Uterus (tissue), 4 donors: Measurements from ENCODE around the gene INPPL1. TPM values are rescaled to one million over a fixed set of nuclear protein-coding genes. Genes with fewer than 3 reads are reported as not detected.

Source experiments
- DNase-seq, 2 donors: peaks; one replicate each; pipeline ENCODE4 v3.0.0-alpha.2; 2019 to 2020
- H3K27ac ChIP-seq, 2 donors: fragments of 200-600 bp; sonication (generic); 1 replicate in 1 of 2; 2 replicates in 1 of 2; pipeline ENCODE4 v1.5.1; 2016 to 2018
- H3K27me3 ChIP-seq, 2 donors: fragments of 200-600 bp; sonication (generic); one replicate each; pipeline ENCODE4 v1.5.1; 2018 to 2019; ENCODE audit warnings: control low read depth in 1 of 2
- H3K36me3 ChIP-seq, 2 donors: fragments of 200-600 bp; sonication (generic); one replicate each; pipeline ENCODE4 v1.5.1; 2019; ENCODE audit warnings: control low read depth in 1 of 2
- H3K4me1 ChIP-seq, 2 donors: fragments of 200-600 bp; sonication (generic); one replicate each; pipeline ENCODE4 v1.5.1; 2018 to 2019; ENCODE audit warnings: control low read depth in 1 of 2
- H3K4me3 ChIP-seq, 2 donors: fragments of 200-600 bp; sonication (generic); 1 replicate in 1 of 2; 2 replicates in 1 of 2; pipeline ENCODE4 v1.5.1; 2018 to 2019; ENCODE audit warnings: mild to moderate bottlenecking in 1 of 2
- H3K9me3 ChIP-seq, 2 donors: fragments of 200-600 bp; sonication (generic); one replicate each; pipeline ENCODE4 v1.5.1; 2019; ENCODE audit warnings: control low read depth in 1 of 2
- POLR2A ChIP-seq, 2 donors: fragments of 450-650 bp; IDR thresholded peaks; one replicate each; pipeline ENCODE4 v1.6.1; 2016; ENCODE audit warnings: antibody characterized with exemption in 2 of 2, mild to moderate bottlenecking in 1 of 2, moderate library complexity in 1 of 2
- intact Hi-C: fragments of 100-400 bp; cut with DNase I; formaldehyde crosslinking; loops from one replicate; pipeline ENCODE4 v1.15.1; 2023; ENCODE audit warnings: low total_unique reads
- total RNA-seq, 4 donors: library from RNA; depleted of rRNA in 3 of 4; stranded (reverse); fragments of >200 nt in 3 of 4; gene quantifications; one replicate each; pipeline versions ENCODE4 v1.1.0 to v1.2.4, GENCODE V29; 2014 to 2023
- TF ChIP-seq, protein P1 (sequence below), 4 experiments: fragments of 200-600 bp in 2 of 4; fragments of 450-650 bp in 2 of 4; sonication (generic) in 2 of 4; IDR thresholded peaks; one replicate each; pipeline ENCODE4 v1.5.1; 2016 to 2019; ENCODE audit warnings: antibody characterized with exemption in 4 of 4, mild to moderate bottlenecking in 2 of 4, moderate library complexity in 1 of 4
- donor health status: DM: yes; HTN: yes; CAD: no.

The INPPL1 gene
- total RNA-seq, 4 donors from 2014 or later: 47.1 to 200 (median 50.8) TPM

- Histone ChIP-seq H3K27me3 (peaks cover 23 to 50% of the 10 kb centered on the region in 2 donors), H3K36me3 (no peaks in the 10 kb centered on the region), H3K4me1 (peaks cover 0 to 22% of the 10 kb centered on the region in 2 donors), H3K9me3 (no peaks in the 10 kb centered on the region), H3K27ac (no peak overlapping the region), H3K4me3 (no peak overlapping the region)
- intact Hi-C loops: no loop called here
- no peak for DNase-seq
- TF ChIP-seq POLR2A (IDR thresholded peaks at IDR 0.05): no peak
Measured at GRCh38 chr11:72241291-72241781, 16.8 kb downstream of the INPPL1 start.

- peaks cover 23 to 50% of the 10 kb centered on the region in 2 donors for H3K27me3 ChIP-seq
- TF ChIP-seq POLR2A (IDR thresholded peaks at IDR 0.05): no peak
- TF ChIP-seq, protein P1, sequence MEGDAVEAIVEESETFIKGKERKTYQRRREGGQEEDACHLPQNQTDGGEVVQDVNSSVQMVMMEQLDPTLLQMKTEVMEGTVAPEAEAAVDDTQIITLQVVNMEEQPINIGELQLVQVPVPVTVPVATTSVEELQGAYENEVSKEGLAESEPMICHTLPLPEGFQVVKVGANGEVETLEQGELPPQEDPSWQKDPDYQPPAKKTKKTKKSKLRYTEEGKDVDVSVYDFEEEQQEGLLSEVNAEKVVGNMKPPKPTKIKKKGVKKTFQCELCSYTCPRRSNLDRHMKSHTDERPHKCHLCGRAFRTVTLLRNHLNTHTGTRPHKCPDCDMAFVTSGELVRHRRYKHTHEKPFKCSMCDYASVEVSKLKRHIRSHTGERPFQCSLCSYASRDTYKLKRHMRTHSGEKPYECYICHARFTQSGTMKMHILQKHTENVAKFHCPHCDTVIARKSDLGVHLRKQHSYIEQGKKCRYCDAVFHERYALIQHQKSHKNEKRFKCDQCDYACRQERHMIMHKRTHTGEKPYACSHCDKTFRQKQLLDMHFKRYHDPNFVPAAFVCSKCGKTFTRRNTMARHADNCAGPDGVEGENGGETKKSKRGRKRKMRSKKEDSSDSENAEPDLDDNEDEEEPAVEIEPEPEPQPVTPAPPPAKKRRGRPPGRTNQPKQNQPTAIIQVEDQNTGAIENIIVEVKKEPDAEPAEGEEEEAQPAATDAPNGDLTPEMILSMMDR (IDR thresholded peaks at IDR 0.05): no peak
Measured at GRCh38 chr11:72242141-72242540, 17.6 kb downstream of the INPPL1 start.

GRCh38 chr11:72243173-72244059 lies 18.8 kb downstream of the INPPL1 start:
- Histone ChIP-seq H3K4me3 (no peak overlapping the region), H3K27ac (no peak overlapping the region), H3K9me3 (no peaks in the 10 kb centered on the region), H3K4me1 (peaks cover 0 to 22% of the 10 kb centered on the region in 2 donors), H3K36me3 (no peaks in the 10 kb centered on the region), H3K27me3 (peaks cover 23 to 50% of the 10 kb centered on the region in 2 donors)
- no peak for DNase-seq
- TF ChIP-seq, protein P1 (IDR thresholded peaks at IDR 0.05): no peak
- no peak for TF ChIP-seq POLR2A (IDR thresholded peaks at IDR 0.05)
- intact Hi-C loops: no loop called here

More at GRCh38 chr11:72242141-72242540, 17.6 kb downstream of the INPPL1 start:
- no peak for DNase-seq
- Histone ChIP-seq H3K4me3 (no peak overlapping the region), H3K4me1 (peaks cover 0 to 22% of the 10 kb centered on the region in 2 donors), H3K27ac (no peak overlapping the region), H3K9me3 (no peaks in the 10 kb centered on the region), H3K36me3 (no peaks in the 10 kb centered on the region)
- intact Hi-C loops: no loop called here

GRCh38 chr11:72244060-72244360 lies 19.4 kb downstream of the INPPL1 start, which contains the start of gene PHOX2A:
TSS of gene PHOX2A (minus strand) at chr11:72244176. CDS start at chr11:72244004, 172 bp downstream.
- peaks cover 23 to 50% of the 10 kb centered on the region in 2 donors for H3K27me3 ChIP-seq

DNA sequence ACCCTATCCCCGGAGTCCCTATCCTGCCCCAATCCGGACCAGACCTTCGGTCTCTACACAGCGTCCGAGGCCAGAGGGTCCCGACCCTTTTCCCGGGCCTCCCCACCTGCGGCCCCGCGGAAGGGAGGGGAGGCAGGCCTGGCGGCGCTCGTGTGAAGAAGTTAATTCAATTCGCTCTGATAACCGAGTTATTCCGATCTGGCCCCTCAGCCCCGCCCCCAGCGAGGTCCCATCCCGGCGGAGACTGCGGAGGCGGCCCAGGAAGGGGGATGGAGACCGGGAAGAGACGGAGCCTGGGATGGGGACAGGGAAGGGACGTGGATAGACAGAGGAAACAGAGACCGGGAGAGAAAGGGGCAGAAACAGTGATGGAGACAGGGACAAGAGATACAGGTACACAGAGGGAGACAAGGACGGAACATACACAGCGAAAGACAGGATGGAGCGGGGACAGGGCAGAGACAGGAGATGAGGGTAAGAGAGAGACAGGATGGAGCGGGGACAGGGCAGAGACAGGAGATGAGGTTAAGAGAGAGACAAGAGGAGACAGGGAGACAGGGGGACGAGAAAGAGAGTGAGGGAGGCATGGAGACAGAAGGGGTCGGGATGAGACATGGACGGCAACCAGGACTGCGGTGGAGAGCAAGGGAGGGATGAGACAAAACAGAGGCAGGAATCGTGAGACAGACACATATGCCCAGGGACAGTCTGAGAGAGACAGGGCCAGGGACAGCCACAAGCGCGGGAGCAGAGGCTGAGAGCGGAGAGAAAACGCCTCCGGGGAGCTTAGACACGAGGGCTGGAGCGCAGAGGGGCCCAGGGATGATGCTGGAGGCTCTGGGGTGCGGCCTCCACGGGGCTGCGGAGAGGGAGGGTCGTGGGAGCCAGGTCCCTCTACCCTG lies 20.0 kb downstream of the INPPL1 start:
- H3K9me3 ChIP-seq: no peaks in the 10 kb centered on the region
- H3K4me1 ChIP-seq: peaks cover 0 to 14% of the 10 kb centered on the region in 2 donors
- no peak overlapping the region for H3K27ac ChIP-seq
- no peaks in the 10 kb centered on the region for H3K36me3 ChIP-seq
- intact Hi-C loops: no loop called here
- H3K4me3 ChIP-seq: no peak overlapping the region
- no peak for DNase-seq
- H3K27me3 ChIP-seq: peaks cover 23 to 50% of the 10 kb centered on the region in 2 donors
- no peak for TF ChIP-seq POLR2A (IDR thresholded peaks at IDR 0.05)
- TF ChIP-seq, protein P1 (IDR thresholded peaks at IDR 0.05): no peak

More at GRCh38 chr11:72244060-72244360, 19.4 kb downstream of the INPPL1 start, which contains the start of gene PHOX2A:
- DNase-seq: no peak
- intact Hi-C loops: no loop called here
- Histone ChIP-seq H3K27ac (no peak within 1 kb of the TSS), H3K36me3 (no peaks in the 10 kb centered on the region), H3K4me1 (peaks cover 0 to 20% of the 10 kb centered on the region in 2 donors), H3K4me3 (no peak within 1 kb of the TSS), H3K9me3 (no peaks in the 10 kb centered on the region)
- TF ChIP-seq POLR2A (IDR thresholded peaks at IDR 0.05): no peak
- TF ChIP-seq, protein P1 (IDR thresholded peaks at IDR 0.05): no peak
